ENCODE data around the gene PDPK1.
"Not testable (repeated sequence)": the region's sequence is repeated elsewhere in the genome, so short reads cannot be mapped to it uniquely, and the experiment has no call there.

DNA sequence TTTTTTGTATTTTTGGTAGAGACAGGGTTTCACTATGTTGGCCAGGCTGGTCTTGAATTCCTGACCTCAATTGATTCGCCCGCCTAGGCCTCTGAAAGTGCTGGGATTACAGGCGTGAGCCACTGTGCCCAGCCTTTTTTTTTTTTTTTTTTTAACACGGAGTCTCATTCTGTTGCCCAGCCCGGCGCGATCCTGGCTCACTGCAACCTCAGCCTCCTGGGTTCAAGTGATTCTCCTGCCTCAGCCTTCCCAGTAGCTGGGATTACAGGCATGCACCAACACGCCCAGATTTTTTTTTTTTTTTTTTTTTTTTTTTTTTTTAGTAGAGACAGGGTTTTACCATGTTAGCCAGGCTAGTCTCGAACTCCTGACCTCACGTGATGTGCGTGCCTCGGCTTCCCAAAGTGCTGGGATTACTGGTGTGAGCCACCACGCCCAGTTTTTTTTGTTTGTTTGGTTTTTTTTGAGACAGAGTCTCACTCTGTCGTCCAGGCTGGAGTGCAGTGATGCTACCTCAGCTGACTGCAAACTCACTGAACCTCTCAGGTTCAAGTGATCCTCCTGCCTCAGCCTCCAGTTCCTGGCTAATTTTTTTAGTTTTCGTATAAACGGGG, 4.6 kb upstream of the PDPK1 start:
- TF ChIP-seq POLR2A (IDR thresholded peaks at IDR 0.05), result not testable (repeated sequence)
- TF ChIP-seq, protein P1, sequence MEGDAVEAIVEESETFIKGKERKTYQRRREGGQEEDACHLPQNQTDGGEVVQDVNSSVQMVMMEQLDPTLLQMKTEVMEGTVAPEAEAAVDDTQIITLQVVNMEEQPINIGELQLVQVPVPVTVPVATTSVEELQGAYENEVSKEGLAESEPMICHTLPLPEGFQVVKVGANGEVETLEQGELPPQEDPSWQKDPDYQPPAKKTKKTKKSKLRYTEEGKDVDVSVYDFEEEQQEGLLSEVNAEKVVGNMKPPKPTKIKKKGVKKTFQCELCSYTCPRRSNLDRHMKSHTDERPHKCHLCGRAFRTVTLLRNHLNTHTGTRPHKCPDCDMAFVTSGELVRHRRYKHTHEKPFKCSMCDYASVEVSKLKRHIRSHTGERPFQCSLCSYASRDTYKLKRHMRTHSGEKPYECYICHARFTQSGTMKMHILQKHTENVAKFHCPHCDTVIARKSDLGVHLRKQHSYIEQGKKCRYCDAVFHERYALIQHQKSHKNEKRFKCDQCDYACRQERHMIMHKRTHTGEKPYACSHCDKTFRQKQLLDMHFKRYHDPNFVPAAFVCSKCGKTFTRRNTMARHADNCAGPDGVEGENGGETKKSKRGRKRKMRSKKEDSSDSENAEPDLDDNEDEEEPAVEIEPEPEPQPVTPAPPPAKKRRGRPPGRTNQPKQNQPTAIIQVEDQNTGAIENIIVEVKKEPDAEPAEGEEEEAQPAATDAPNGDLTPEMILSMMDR (IDR thresholded peaks at IDR 0.05), result not testable (repeated sequence)
